Measurements from ENCODE around the gene STPG2. TPM values are rescaled to one million over a fixed set of nuclear protein-coding genes. Genes with fewer than 3 reads are reported as not detected.

STPG2 gene
- total and polyA plus RNA-seq, 7 donors, result 0.06 to 0.71 (median 0.33) TPM; not detected in 4

GRCh38 chr4:97841512-97841911 lies 301.8 kb downstream of the STPG2 start:
- 80 to 88% methylated on average over 1 of the region's 1 CpG for WGBS, 2 donors
- H3K27ac ChIP-seq, result no peak overlapping the region
- no peak for TF ChIP-seq EP300 (IDR thresholded peaks at IDR 0.05)
- no peak for TF ChIP-seq POLR2A (IDR thresholded peaks at IDR 0.05)
- TF ChIP-seq POLR2AphosphoS5 (IDR thresholded peaks at IDR 0.05), result no peak
- TF ChIP-seq CTCF (IDR thresholded peaks at IDR 0.05), result no peak
- H3K27me3 ChIP-seq, result no peaks in the 10 kb centered on the region
- H3K9me3 ChIP-seq, result no peaks in the 10 kb centered on the region
- intact Hi-C loops (cut with DNase I), result no loop called here
- H3K36me3 ChIP-seq, result no peaks in the 10 kb centered on the region
- DNase-seq, result no peak
- H3K4me1 ChIP-seq, result no peaks in the 10 kb centered on the region
- no peak overlapping the region for H3K4me3 ChIP-seq

- DNase-seq, result no peak
- H3K9me3 ChIP-seq, result no peaks in the 10 kb centered on the region
- H3K4me3 ChIP-seq, result no peak overlapping the region
- H3K36me3 ChIP-seq, result no peaks in the 10 kb centered on the region
- no peak for TF ChIP-seq POLR2AphosphoS5 (IDR thresholded peaks at IDR 0.05)
- no peak for TF ChIP-seq CTCF (IDR thresholded peaks at IDR 0.05)
- no peak for TF ChIP-seq POLR2A (IDR thresholded peaks at IDR 0.05)
- TF ChIP-seq EP300 (IDR thresholded peaks at IDR 0.05), result no peak
- no peaks in the 10 kb centered on the region for H3K4me1 ChIP-seq
- no peak overlapping the region for H3K27ac ChIP-seq
- H3K27me3 ChIP-seq, result no peaks in the 10 kb centered on the region
- intact Hi-C loops (cut with DNase I), result no loop called here
Observed at GRCh38 chr4:97836662-97837061, 306.6 kb downstream of the STPG2 start.

GRCh38 chr4:97828646-97829045 lies 314.6 kb downstream of the STPG2 start:
- intact Hi-C loops (cut with DNase I), result no loop called here
- WGBS, 2 donors, result 71% methylated on average over 7 of the region's 7 CpGs

GRCh38 chr4:97819294-97819693 lies 324.0 kb downstream of the STPG2 start:
- H3K27me3 ChIP-seq, result no peaks in the 10 kb centered on the region
- intact Hi-C loops (cut with DNase I), result no loop called here
- no peaks in the 10 kb centered on the region for H3K36me3 ChIP-seq
- H3K4me3 ChIP-seq, result no peak overlapping the region
- H3K9me3 ChIP-seq, result peaks cover 0 to 3% (median 0%) of the 10 kb centered on the region in 4 donors
- no peaks in the 10 kb centered on the region for H3K4me1 ChIP-seq
- DNase-seq, result no peak
- 82 to 87% methylated on average over 1 of the region's 1 CpG for WGBS, 2 donors
- TF ChIP-seq EP300 (IDR thresholded peaks at IDR 0.05) (no peak), POLR2AphosphoS5 (IDR thresholded peaks at IDR 0.05) (no peak), POLR2A (IDR thresholded peaks at IDR 0.05) (no peak), CTCF (IDR thresholded peaks at IDR 0.05) (no peak)
- no peak overlapping the region for H3K27ac ChIP-seq

More at GRCh38 chr4:97828646-97829045, 314.6 kb downstream of the STPG2 start:
- Histone ChIP-seq H3K4me1 (no peaks in the 10 kb centered on the region), H3K9me3 (peaks cover 0 to 3% (median 0%) of the 10 kb centered on the region in 4 donors), H3K27ac (no peak overlapping the region), H3K27me3 (no peaks in the 10 kb centered on the region), H3K4me3 (no peak overlapping the region), H3K36me3 (no peaks in the 10 kb centered on the region)
- TF ChIP-seq POLR2A (IDR thresholded peaks at IDR 0.05) (no peak), POLR2AphosphoS5 (IDR thresholded peaks at IDR 0.05) (no peak), CTCF (IDR thresholded peaks at IDR 0.05) (no peak), EP300 (IDR thresholded peaks at IDR 0.05) (no peak)
- DNase-seq, result peak; percentile 58

- no peak overlapping the region for H3K4me3 ChIP-seq
- no peaks in the 10 kb centered on the region for H3K27me3 ChIP-seq
- H3K36me3 ChIP-seq, result no peaks in the 10 kb centered on the region
- H3K27ac ChIP-seq, result no peak overlapping the region
- intact Hi-C loops (cut with DNase I), result no loop called here
- no peak for DNase-seq
- no peaks in the 10 kb centered on the region for H3K9me3 ChIP-seq
- no peak for TF ChIP-seq EP300 (IDR thresholded peaks at IDR 0.05)
- TF ChIP-seq POLR2AphosphoS5 (IDR thresholded peaks at IDR 0.05), result no peak
- no peak for TF ChIP-seq CTCF (IDR thresholded peaks at IDR 0.05)
- TF ChIP-seq POLR2A (IDR thresholded peaks at IDR 0.05), result no peak
- 94% methylated on average over 1 of the region's 1 CpG for WGBS, 2 donors
- no peaks in the 10 kb centered on the region for H3K4me1 ChIP-seq
Observed at GRCh38 chr4:97812768-97813167, 330.5 kb downstream of the STPG2 start.
